ENCODE data around the gene PCDHB12.
A peak's percentile ranks its signal among the peaks of the same experiment; 100 is the strongest.
"Not testable (repeated sequence)": the region's sequence is repeated elsewhere in the genome, so short reads cannot be mapped to it uniquely, and the experiment has no call there.

Gene PCDHB12

GRCh38 chr5:141182248-141182647, 26.3 kb upstream of the PCDHB12 start, which contains the start of gene PCDHB16:
PCDHB16 (plus strand) TSS chr5:141182387; CDS start chr5:141182560, 173 bp downstream.
- no peak within 1 kb of the TSS for H3K4me3 ChIP-seq (ENCODE audit: low read depth, low read length)
- in situ Hi-C loops (cut with HindIII; ENCODE audit: low sequenced_read_pairs): no loop called here
- no peak for TF ChIP-seq CTCF (IDR thresholded peaks at IDR 0.05; ENCODE audit: low read depth, low read length, missing control alignments)
- DNase-seq (ENCODE audit: low read depth): no peak

GRCh38 chr5:141184117-141184855, 24.2 kb upstream of the PCDHB12 start:
- in situ Hi-C loops (cut with HindIII; ENCODE audit: low sequenced_read_pairs); H3K4me3 ChIP-seq (ENCODE audit: low read depth, low read length); DNase-seq (ENCODE audit: low read depth): not testable (repeated sequence)

GRCh38 chr5:141186897-141187512, 21.5 kb upstream of the PCDHB12 start, which contains the start of gene PCDHB9:
PCDHB9 (plus strand) TSS chr5:141187161; CDS start chr5:141187319, 158 bp downstream.
- H3K4me3 ChIP-seq (ENCODE audit: low read depth, low read length): no peak within 1 kb of the TSS
- TF ChIP-seq CTCF (IDR thresholded peaks at IDR 0.05; ENCODE audit: low read depth, low read length, missing control alignments): peak; percentile 14
- in situ Hi-C loops (cut with HindIII; ENCODE audit: low sequenced_read_pairs): no loop called here
- DNase-seq (ENCODE audit: low read depth): no peak

- DNase-seq (ENCODE audit: low read depth); in situ Hi-C loops (cut with HindIII; ENCODE audit: low sequenced_read_pairs); H3K4me3 ChIP-seq (ENCODE audit: low read depth, low read length): not testable (repeated sequence)
Observed at GRCh38 chr5:141188682-141189081, 19.8 kb upstream of the PCDHB12 start.

GRCh38 chr5:141189131-141189530, 19.4 kb upstream of the PCDHB12 start:
- DNase-seq (ENCODE audit: low read depth); in situ Hi-C loops (cut with HindIII; ENCODE audit: low sequenced_read_pairs); H3K4me3 ChIP-seq (ENCODE audit: low read depth, low read length): not testable (repeated sequence)

GRCh38 chr5:141192110-141192725, 16.3 kb upstream of the PCDHB12 start, which contains the start of gene PCDHB10:
PCDHB10 (plus strand) TSS chr5:141192353; CDS start chr5:141192553, 200 bp downstream.
- no peak within 1 kb of the TSS for H3K4me3 ChIP-seq (ENCODE audit: low read depth, low read length)
- no peak for DNase-seq (ENCODE audit: low read depth)
- no peak for TF ChIP-seq CTCF (IDR thresholded peaks at IDR 0.05; ENCODE audit: low read depth, low read length, missing control alignments)
- in situ Hi-C loops (cut with HindIII; ENCODE audit: low sequenced_read_pairs): no loop called here

- H3K4me3 ChIP-seq (ENCODE audit: low read depth, low read length); in situ Hi-C loops (cut with HindIII; ENCODE audit: low sequenced_read_pairs); DNase-seq (ENCODE audit: low read depth): not testable (repeated sequence)
Observed at GRCh38 chr5:141194332-141194731, 14.2 kb upstream of the PCDHB12 start.

- H3K4me3 ChIP-seq (ENCODE audit: low read depth, low read length): no peak overlapping the region
- DNase-seq (ENCODE audit: low read depth): no peak
- in situ Hi-C loops (cut with HindIII; ENCODE audit: low sequenced_read_pairs): no loop called here
- no peak for TF ChIP-seq CTCF (IDR thresholded peaks at IDR 0.05; ENCODE audit: low read depth, low read length, missing control alignments)
Observed at GRCh38 chr5:141196363-141196762, 12.2 kb upstream of the PCDHB12 start.

All from astrocyte of the cerebellum (primary cell).